GM23248 (cell line): ENCODE measurements around the gene ADGRL1. TPM values are rescaled to one million over a fixed set of nuclear protein-coding genes. Genes with fewer than 3 reads are reported as not detected.

Experiments
- DNase-seq: peaks from one replicate; pipeline ENCODE4 v3.0.0-alpha.2; 2015
- H2AFZ ChIP-seq: fragments of 200-600 bp; sonication (generic); 2 replicates; pipeline ENCODE4 v1.6.1; 2016; ENCODE audit warnings: antibody characterized with exemption
- H3F3A ChIP-seq: fragments of 200-600 bp; sonication (generic); 2 replicates; pipeline ENCODE4 v1.6.1; 2016; ENCODE audit warnings: mild to moderate bottlenecking, antibody characterized with exemption, mixed run types; ENCODE audit not compliant: insufficient read depth
- H3K27ac ChIP-seq: fragments of 200-600 bp; sonication (generic); 2 replicates; pipeline ENCODE4 v1.5.1; 2016; ENCODE audit warnings: mild to moderate bottlenecking
- H3K27me3 ChIP-seq: fragments of 200-600 bp; sonication (generic); replicated peaks from 2 replicates; pipeline ENCODE4 v1.6.1; 2016; ENCODE audit warnings: mild to moderate bottlenecking; ENCODE audit not compliant: insufficient read depth
- H3K36me3 ChIP-seq: fragments of 200-600 bp; sonication (generic); 2 replicates; pipeline ENCODE4 v1.6.1; 2016; ENCODE audit warnings: low read depth, mild to moderate bottlenecking
- H3K4me1 ChIP-seq: fragments of 200-600 bp; sonication (generic); 2 replicates; pipeline ENCODE4 v1.6.1; 2016; ENCODE audit warnings: mild to moderate bottlenecking; ENCODE audit not compliant: insufficient read depth
- H3K4me2 ChIP-seq: fragments of 200-600 bp; sonication (generic); one replicate; pipeline ENCODE4 v1.6.1; 2016; ENCODE audit warnings: mild to moderate bottlenecking; ENCODE audit not compliant: unreplicated experiment
- H3K4me3 ChIP-seq: fragments of 200-600 bp; sonication (generic); 2 replicates; pipeline ENCODE4 v1.5.1; 2016; ENCODE audit warnings: mild to moderate bottlenecking
- H3K79me2 ChIP-seq: fragments of 200-600 bp; sonication (generic); 2 replicates; pipeline ENCODE4 v1.6.1; 2016; ENCODE audit warnings: mild to moderate bottlenecking; ENCODE audit not compliant: insufficient read depth
- H3K9ac ChIP-seq: fragments of 200-600 bp; sonication (generic); 2 replicates; pipeline ENCODE4 v1.6.1; 2016; ENCODE audit warnings: mild to moderate bottlenecking
- H3K9me2 ChIP-seq: fragments of 200-600 bp; sonication (generic); 2 replicates; pipeline ENCODE4 v1.6.1; 2016; ENCODE audit warnings: mixed run types, mild to moderate bottlenecking, moderate library complexity; ENCODE audit not compliant: insufficient read depth
- H3K9me3 ChIP-seq: fragments of 200-600 bp; sonication (generic); one replicate; pipeline ENCODE4 v1.6.1; 2017; ENCODE audit warnings: low read depth
- H4K20me1 ChIP-seq: fragments of 200-600 bp; sonication (generic); 2 replicates; pipeline ENCODE4 v1.6.0; 2016; ENCODE audit not compliant: insufficient read depth
- EZH2 ChIP-seq: fragments of 200-600 bp; sonication (generic); IDR thresholded peaks from 2 replicates; pipeline ENCODE4 v1.6.1; 2018; ENCODE audit warnings: antibody characterized with exemption, mild to moderate bottlenecking; ENCODE audit not compliant: insufficient read depth, poor library complexity, severe bottlenecking
- EZH2phosphoT487 ChIP-seq: fragments of 200-600 bp; sonication (generic); IDR thresholded peaks from 2 replicates; pipeline ENCODE4 v1.6.1; 2018; ENCODE audit warnings: antibody characterized with exemption, moderate library complexity, mild to moderate bottlenecking, low read depth; ENCODE audit not compliant: insufficient read depth
- WGBS, 2 experiments: methylation state at CpG; one replicate each; pipeline ENCODE4 v1.1.6; 2015 to 2017; ENCODE audit warnings: low lambda C conversion rate in 2 of 2, low coverage in 1 of 2; ENCODE audit errors: missing lambda C conversion rate in 2 of 2; 5-methylcytosine and 5-hydroxymethylcytosine counted together
- in situ Hi-C: fragments of 300-500 bp; cut with MboI; formaldehyde crosslinking; loops from 2 replicates; pipeline ENCODE4 v1.15.0; 2020
- polyA plus RNA-seq: library from polyadenylated mRNA; unstranded; fragments of >200 nt; fragmentation: Nextera tagmentation; extraction: Ambion mirVana; gene quantifications from 2 replicates; pipeline ENCODE4 v1.2.1, GENCODE V29; 2016
- total RNA-seq: library from RNA; depleted of rRNA; stranded (reverse); fragments of >200 nt; shearing (Covaris generic); gene quantifications from 2 replicates; pipeline ENCODE4 v1.2.3, GENCODE V29; 2014

The ADGRL1 gene
- total and polyA plus RNA-seq, 2 experiments from 2014 or later: 1.0 to 3.0 TPM

- in situ Hi-C loops: no loop called here
- Histone ChIP-seq H3F3A (no peaks in the 10 kb centered on the region), H3K79me2 (no peaks in the 10 kb centered on the region), H3K9me2 (no peaks in the 10 kb centered on the region), H3K9me3 (no peaks in the 10 kb centered on the region), H4K20me1 (no peaks in the 10 kb centered on the region), H3K9ac (no peak overlapping the region), H3K27me3 (no peaks in the 10 kb centered on the region), H2AFZ (no peak overlapping the region), H3K4me3 (no peak overlapping the region), H3K36me3 (no peaks in the 10 kb centered on the region), H3K4me2 (no peak overlapping the region), H3K4me1 (no peaks in the 10 kb centered on the region), H3K27ac (no peak overlapping the region)
- no peak for TF ChIP-seq EZH2
- no peak for TF ChIP-seq EZH2phosphoT487
- DNase-seq: no peak
- 95% methylated on average over 14 to 16 of the region's 16 CpGs for WGBS, 2 experiments
Observed at GRCh38 chr19:14158276-14159023, 47.5 kb downstream of the ADGRL1 start.

GRCh38 chr19:14156971-14157717 lies 48.8 kb downstream of the ADGRL1 start:
- WGBS, 2 experiments: 87 to 89% methylated on average over 21 to 25 of the region's 26 CpGs

GRCh38 chr19:14156122-14156521 lies 49.8 kb downstream of the ADGRL1 start:
- 94 to 95% methylated on average over 11 of the region's 12 CpGs for WGBS, 2 experiments
- Histone ChIP-seq H3F3A (no peaks in the 10 kb centered on the region), H3K9me2 (no peaks in the 10 kb centered on the region), H3K4me2 (no peak overlapping the region), H4K20me1 (no peaks in the 10 kb centered on the region), H3K27ac (no peak overlapping the region), H3K9me3 (no peaks in the 10 kb centered on the region), H3K79me2 (no peaks in the 10 kb centered on the region), H3K4me3 (no peak overlapping the region), H3K27me3 (no peaks in the 10 kb centered on the region), H2AFZ (no peak overlapping the region), H3K9ac (no peak overlapping the region), H3K4me1 (no peaks in the 10 kb centered on the region), H3K36me3 (no peaks in the 10 kb centered on the region)
- TF ChIP-seq EZH2: no peak
- no peak for TF ChIP-seq EZH2phosphoT487
- DNase-seq: no peak
- in situ Hi-C loops: no loop called here

More at GRCh38 chr19:14156971-14157717, 48.8 kb downstream of the ADGRL1 start:
- no peak overlapping the region for H3K4me3 ChIP-seq
- no peak overlapping the region for H3K9ac ChIP-seq
- in situ Hi-C loops: no loop called here
- no peak for TF ChIP-seq EZH2
- TF ChIP-seq EZH2phosphoT487: no peak
- H3K27me3 ChIP-seq: no peaks in the 10 kb centered on the region
- H3K79me2 ChIP-seq: no peaks in the 10 kb centered on the region
- no peak overlapping the region for H3K27ac ChIP-seq
- H3K4me1 ChIP-seq: no peaks in the 10 kb centered on the region
- H3K36me3 ChIP-seq: no peaks in the 10 kb centered on the region
- H4K20me1 ChIP-seq: no peaks in the 10 kb centered on the region
- H3K9me3 ChIP-seq: no peaks in the 10 kb centered on the region
- H3F3A ChIP-seq: no peaks in the 10 kb centered on the region
- H3K9me2 ChIP-seq: no peaks in the 10 kb centered on the region
- H2AFZ ChIP-seq: no peak overlapping the region
- DNase-seq: no peak
- no peak overlapping the region for H3K4me2 ChIP-seq

- H3F3A ChIP-seq: no peaks in the 10 kb centered on the region
- TF ChIP-seq EZH2phosphoT487 (no peak), EZH2 (no peak)
- WGBS, 2 experiments: 87 to 88% methylated on average over 14 to 17 of the region's 17 CpGs
- H3K9me3 ChIP-seq: no peaks in the 10 kb centered on the region
- no peaks in the 10 kb centered on the region for H3K4me1 ChIP-seq
- no peaks in the 10 kb centered on the region for H3K79me2 ChIP-seq
- H3K9ac ChIP-seq: no peak overlapping the region
- no peak overlapping the region for H2AFZ ChIP-seq
- in situ Hi-C loops: no loop called here
- H3K27ac ChIP-seq: no peak overlapping the region
- H3K36me3 ChIP-seq: no peaks in the 10 kb centered on the region
- no peaks in the 10 kb centered on the region for H3K27me3 ChIP-seq
- H3K9me2 ChIP-seq: no peaks in the 10 kb centered on the region
- H3K4me3 ChIP-seq: no peak overlapping the region
- DNase-seq: no peak
- H3K4me2 ChIP-seq: no peak overlapping the region
- no peaks in the 10 kb centered on the region for H4K20me1 ChIP-seq
Observed at GRCh38 chr19:14155371-14155770, 50.6 kb downstream of the ADGRL1 start.
